GM19023 (cell line): ENCODE measurements around the gene TNFAIP2.
A peak's percentile ranks its signal among the peaks of the same experiment; 100 is the strongest.

Experiments
- ATAC-seq: cut with Tn5 transposase; IDR thresholded peaks from one replicate; pipeline ENCODE4 v1.9.1; 2021; ENCODE audit warnings: mild to moderate bottlenecking, moderate library complexity; ENCODE audit not compliant: unreplicated experiment

The TNFAIP2 gene

GRCh38 chr14:103093856-103094405 lies 29.3 kb upstream of the TNFAIP2 start:
- ATAC-seq, result no peak

GRCh38 chr14:103094406-103095209 lies 28.7 kb upstream of the TNFAIP2 start, which contains the start of gene EXOC3L4:
EXOC3L4 (plus strand) TSS chr14:103094725; CDS start chr14:103100220, 5,495 bp downstream.
- no peak for ATAC-seq

- ATAC-seq, result no peak
These were observed 28.0 kb upstream of the TNFAIP2 start for GRCh38 chr14:103095210-103095778.

- no peak for ATAC-seq
These were observed 26.9 kb upstream of the TNFAIP2 start for GRCh38 chr14:103096387-103096786.

GRCh38 chr14:103097244-103097993 lies 25.8 kb upstream of the TNFAIP2 start:
- no peak for ATAC-seq

GRCh38 chr14:103097994-103098957 lies 25.0 kb upstream of the TNFAIP2 start:
- ATAC-seq, result no peak

- ATAC-seq, result no peak
These were observed 24.1 kb upstream of the TNFAIP2 start for GRCh38 chr14:103099081-103099732.

- no peak for ATAC-seq
These were observed 23.5 kb upstream of the TNFAIP2 start for GRCh38 chr14:103099733-103100280.

- no peak for ATAC-seq
These were observed 22.8 kb upstream of the TNFAIP2 start for GRCh38 chr14:103100281-103101121.

- ATAC-seq, result no peak
These were observed 21.9 kb upstream of the TNFAIP2 start for GRCh38 chr14:103101257-103101962.

GRCh38 chr14:103101963-103102688 lies 21.1 kb upstream of the TNFAIP2 start:
- ATAC-seq, result no peak

GRCh38 chr14:103102689-103103260 lies 20.5 kb upstream of the TNFAIP2 start:
- ATAC-seq, result no peak

- ATAC-seq, result no peak
These were observed 19.5 kb upstream of the TNFAIP2 start for GRCh38 chr14:103103461-103104388.

- ATAC-seq, result no peak
These were observed 18.9 kb upstream of the TNFAIP2 start for GRCh38 chr14:103104389-103104653.

GRCh38 chr14:103104654-103105452 lies 18.4 kb upstream of the TNFAIP2 start:
- ATAC-seq, result peak; percentile 62
